Urinary bladder (tissue), 4 donors: Measurements from ENCODE around the gene TNK2. TPM values are rescaled to one million over a fixed set of nuclear protein-coding genes. Genes with fewer than 3 reads are reported as not detected.

Experiments used
- DNase-seq: peaks from one replicate; pipeline ENCODE4 v3.0.0-alpha.2; 2015; ENCODE audit errors: extremely low spot score
- H3K27ac ChIP-seq: one replicate; pipeline ENCODE4 v1.5.1; 2013; ENCODE audit warnings: low read depth, mild to moderate bottlenecking, moderate library complexity
- H3K36me3 ChIP-seq: one replicate; pipeline ENCODE4 v1.6.1; 2013; ENCODE audit warnings: mild to moderate bottlenecking, moderate library complexity; ENCODE audit not compliant: insufficient read depth
- H3K4me1 ChIP-seq: one replicate; pipeline ENCODE4 v1.6.1; 2013; ENCODE audit warnings: mild to moderate bottlenecking, moderate library complexity; ENCODE audit not compliant: insufficient read depth
- H3K4me3 ChIP-seq: one replicate; pipeline ENCODE4 v1.5.1; 2013; ENCODE audit warnings: low read depth, low read length
- WGBS: extraction: QIAGEN DNeasy Blood & Tissue Kit; methylation state at CpG from one replicate; pipeline ENCODE4 v1.1.7; 2013; 5-methylcytosine and 5-hydroxymethylcytosine counted together
- polyA plus RNA-seq: library from polyadenylated mRNA; stranded (reverse); fragments of 200-250 nt; gene quantifications from one replicate; pipeline ENCODE4 v1.2.3, GENCODE V29; 2013
- total RNA-seq: library from RNA; depleted of rRNA; stranded (reverse); fragments of >200 nt; gene quantifications from one replicate; pipeline ENCODE4 v1.2.3, GENCODE V29; 2014
- donor health status: healthy with polysubstance abuse.
- donor health status: healthy.

TNK2 gene
- total and polyA plus RNA-seq, 2 donors: 8.7 to 38.3 TPM

DNA sequence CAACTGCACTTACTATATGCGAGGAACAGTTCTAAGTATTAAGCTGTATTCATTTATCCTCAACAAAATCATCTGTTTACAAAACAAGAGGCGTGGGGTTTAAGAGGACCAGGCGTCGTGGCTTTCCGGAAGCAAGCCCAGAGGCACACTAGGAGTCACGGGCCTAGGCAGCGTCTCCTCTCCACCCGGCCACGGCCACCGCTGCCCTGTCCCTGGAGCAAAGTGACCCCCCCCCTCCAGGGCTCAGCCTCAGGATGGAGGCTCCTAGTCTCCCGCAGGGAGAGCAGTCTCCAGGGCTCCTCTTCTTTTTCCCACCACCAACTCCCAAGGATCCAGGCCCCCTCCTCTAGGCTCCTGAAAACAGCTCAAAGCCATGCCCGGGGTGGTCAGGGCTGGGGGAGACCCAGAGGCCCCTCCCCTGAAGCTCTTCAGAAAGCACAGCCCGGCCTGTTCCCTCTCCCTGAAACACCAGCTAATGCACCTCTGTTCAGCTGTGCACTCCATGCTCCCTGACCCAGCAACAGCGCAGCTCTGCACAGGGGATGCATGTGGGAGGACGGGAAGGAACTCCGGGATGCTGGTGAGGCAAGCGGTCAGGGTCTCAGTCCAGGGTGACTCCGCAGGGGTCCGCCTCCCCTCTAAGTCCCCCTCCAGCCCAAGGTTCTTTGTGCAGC is 16.8 kb downstream of the TNK2 start:
- 61% methylated on average over 19 of the region's 19 CpGs for WGBS
- no peak for DNase-seq
- Histone ChIP-seq H3K36me3 (no peaks in the 10 kb centered on the region), H3K27ac (no peak overlapping the region), H3K4me3 (peak overlapping the region; percentile 14), H3K4me1 (no peaks in the 10 kb centered on the region)

DNA sequence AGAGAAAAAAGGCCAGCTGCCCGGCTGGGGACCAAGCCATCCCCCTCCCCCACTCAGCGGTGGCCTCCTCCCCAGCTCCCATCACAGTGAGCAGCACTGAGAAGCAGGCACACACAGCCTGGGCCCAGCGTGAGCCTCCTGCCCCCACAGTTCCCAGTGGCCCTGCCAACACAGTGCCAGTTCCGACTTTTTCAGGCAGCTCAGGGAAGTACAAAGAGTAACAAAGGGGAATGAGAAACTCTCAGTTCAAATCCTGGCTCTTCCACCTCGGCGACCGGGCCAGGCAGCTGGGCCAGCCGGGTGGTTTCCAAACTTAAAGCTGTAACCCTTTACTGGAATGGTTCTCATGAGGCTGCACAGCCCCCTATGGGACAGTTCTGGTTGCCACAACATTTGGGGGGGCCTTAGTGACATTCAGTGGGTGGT is 18.5 kb downstream of the TNK2 start:
- H3K36me3 ChIP-seq: no peaks in the 10 kb centered on the region
- no peaks in the 10 kb centered on the region for H3K4me1 ChIP-seq
- 48% methylated on average over 8 of the region's 8 CpGs for WGBS
- no peak overlapping the region for H3K27ac ChIP-seq
- no peak for DNase-seq
- H3K4me3 ChIP-seq: no peak overlapping the region

DNA sequence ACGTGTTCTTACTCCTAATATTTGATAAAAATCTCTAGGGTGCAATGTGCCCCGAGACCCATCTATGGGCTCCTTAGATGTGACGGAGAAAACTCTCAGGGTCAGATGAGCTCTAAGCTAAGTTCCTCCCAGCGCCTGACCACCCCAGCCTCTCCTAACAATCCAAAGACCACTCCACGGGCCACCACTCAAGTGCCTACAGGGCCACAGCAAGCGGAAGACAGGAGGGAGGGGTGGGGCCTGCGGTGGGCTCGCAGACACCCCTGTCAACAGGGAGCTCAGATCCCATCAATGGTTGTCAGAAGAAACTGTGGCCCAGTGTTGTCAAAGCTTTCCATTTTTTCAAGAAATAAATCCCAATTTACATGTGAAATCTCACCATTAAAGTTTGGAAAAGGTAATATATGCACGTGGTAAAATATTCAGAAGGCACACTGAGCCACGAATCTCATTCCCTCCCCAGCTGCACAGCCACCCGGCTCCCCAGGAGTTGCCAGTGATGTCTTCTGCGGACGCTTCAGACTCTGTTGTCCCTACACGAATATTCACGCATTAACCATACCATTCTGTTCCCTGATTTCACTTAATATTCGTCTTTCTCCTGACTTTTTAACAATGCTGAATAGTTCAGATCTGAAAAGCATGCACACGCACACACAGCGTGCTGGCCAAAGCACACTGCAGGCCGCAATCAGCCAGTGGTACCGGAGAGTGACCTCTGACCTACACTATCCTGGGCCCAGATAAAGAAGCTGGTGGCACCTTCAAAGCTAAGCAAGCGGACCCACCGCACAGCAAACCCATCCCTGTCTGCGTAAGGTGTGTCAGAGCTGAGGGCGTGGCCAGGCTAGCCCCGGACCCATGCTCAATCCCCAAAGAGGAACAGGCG is 19.1 kb downstream of the TNK2 start:
- WGBS: 90% methylated on average over 26 of the region's 26 CpGs
- H3K4me1 ChIP-seq: no peaks in the 10 kb centered on the region
- DNase-seq: no peak
- no peak overlapping the region for H3K4me3 ChIP-seq
- no peaks in the 10 kb centered on the region for H3K36me3 ChIP-seq
- H3K27ac ChIP-seq: no peak overlapping the region

DNA sequence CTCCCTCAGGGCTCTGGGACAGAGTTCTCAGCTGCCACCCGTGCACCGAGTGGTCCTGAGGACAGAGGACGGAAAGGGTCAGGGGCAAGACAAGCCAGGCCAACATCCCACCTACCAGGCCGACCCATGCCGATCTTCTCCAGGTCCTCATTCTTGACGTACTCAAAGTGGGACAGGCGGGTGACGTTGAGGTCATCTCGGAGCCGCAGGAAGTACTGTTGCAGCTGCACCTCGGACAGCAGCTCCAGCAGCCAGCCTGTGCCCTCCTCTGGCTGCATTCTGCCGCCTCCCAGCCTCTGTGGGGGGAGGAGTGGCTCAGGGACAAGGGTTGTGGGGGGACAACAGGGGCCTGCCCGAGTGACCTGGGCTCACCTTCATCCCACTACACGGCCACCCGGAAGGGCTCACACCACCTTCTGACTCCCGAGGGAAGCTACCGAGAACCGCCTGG is 20.0 kb downstream of the TNK2 start:
- no peaks in the 10 kb centered on the region for H3K4me1 ChIP-seq

DNA sequence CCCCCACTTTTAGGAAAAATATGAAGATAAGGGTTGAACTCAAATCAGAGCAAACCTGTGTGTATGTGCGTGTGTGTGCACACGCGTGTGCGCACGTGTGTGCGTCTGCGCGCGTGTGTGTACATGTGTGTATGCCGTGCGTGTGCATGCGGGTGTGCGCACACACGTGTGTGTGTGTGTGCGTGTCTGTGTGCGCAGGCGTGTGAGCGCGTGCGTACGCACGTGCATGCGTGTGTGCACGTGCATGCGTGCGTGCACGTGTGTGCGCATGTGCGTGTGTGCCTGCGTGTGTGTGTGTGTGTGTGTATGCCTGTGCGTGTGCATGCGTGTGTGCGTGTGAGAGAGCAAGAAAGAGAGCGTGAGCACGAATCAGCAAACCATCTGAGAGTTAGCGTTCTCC is 20.7 kb downstream of the TNK2 start:
- Histone ChIP-seq H3K36me3 (no peaks in the 10 kb centered on the region), H3K4me3 (no peak overlapping the region), H3K27ac (no peak overlapping the region), H3K4me1 (no peaks in the 10 kb centered on the region)
- DNase-seq: no peak
- WGBS: 95% methylated on average over 36 of the region's 36 CpGs

More for the DNA sequence above, 20.0 kb downstream of the TNK2 start:
- Histone ChIP-seq H3K4me3 (no peak overlapping the region), H3K27ac (no peak overlapping the region), H3K36me3 (no peaks in the 10 kb centered on the region)
- DNase-seq: no peak
- 91% methylated on average over 18 of the region's 18 CpGs for WGBS

DNA sequence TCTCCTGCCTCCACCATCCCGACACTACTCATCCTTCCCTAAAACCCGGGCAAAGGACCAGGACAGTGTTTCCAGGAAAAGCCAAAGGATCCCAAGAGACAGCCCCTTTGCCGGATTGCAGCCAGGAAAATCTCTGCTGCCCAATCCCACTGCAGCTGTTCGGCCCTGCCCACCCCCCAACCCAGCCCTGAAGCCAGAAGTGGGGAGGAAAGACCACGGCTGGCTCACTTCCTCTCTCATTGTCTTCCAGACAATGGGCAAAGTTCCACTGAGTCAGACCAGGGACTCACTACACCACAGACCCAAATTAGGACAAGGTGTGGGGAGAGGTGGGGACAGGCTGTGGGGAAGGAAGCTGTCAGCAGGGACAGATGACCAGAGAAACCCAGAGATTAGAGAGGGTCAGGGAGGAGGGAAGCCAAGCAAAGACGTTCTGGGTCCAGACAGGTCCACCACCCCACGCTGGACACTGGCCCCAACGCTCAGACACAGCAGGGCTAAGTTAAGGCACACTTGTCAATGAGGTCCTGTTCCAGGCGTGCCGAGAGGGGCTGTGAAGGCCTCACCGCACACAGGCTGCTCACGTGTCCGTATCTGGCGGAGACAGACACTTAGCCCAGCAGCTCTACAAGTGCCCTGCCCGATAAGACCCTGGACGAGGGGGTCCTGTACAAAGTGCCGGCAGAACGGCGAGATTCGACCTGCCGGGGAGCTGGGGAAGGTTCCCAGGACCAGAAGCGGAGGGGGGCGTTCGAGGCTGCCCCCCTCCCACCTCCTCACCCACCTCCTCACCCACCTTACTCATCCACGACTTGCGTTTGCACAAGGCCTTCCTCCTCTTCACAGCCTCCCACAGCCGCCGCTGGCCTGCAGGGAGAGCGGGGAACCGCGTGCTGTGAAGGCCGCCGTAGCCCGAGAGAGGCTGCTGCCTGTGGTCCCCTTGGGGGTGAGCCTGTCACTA is 21.9 kb downstream of the TNK2 start:
- H3K4me1 ChIP-seq: no peaks in the 10 kb centered on the region
- H3K27ac ChIP-seq: no peak overlapping the region
- no peak for DNase-seq
- no peak overlapping the region for H3K4me3 ChIP-seq
- H3K36me3 ChIP-seq: no peaks in the 10 kb centered on the region
- WGBS: 82% methylated on average over 34 of the region's 34 CpGs

DNA sequence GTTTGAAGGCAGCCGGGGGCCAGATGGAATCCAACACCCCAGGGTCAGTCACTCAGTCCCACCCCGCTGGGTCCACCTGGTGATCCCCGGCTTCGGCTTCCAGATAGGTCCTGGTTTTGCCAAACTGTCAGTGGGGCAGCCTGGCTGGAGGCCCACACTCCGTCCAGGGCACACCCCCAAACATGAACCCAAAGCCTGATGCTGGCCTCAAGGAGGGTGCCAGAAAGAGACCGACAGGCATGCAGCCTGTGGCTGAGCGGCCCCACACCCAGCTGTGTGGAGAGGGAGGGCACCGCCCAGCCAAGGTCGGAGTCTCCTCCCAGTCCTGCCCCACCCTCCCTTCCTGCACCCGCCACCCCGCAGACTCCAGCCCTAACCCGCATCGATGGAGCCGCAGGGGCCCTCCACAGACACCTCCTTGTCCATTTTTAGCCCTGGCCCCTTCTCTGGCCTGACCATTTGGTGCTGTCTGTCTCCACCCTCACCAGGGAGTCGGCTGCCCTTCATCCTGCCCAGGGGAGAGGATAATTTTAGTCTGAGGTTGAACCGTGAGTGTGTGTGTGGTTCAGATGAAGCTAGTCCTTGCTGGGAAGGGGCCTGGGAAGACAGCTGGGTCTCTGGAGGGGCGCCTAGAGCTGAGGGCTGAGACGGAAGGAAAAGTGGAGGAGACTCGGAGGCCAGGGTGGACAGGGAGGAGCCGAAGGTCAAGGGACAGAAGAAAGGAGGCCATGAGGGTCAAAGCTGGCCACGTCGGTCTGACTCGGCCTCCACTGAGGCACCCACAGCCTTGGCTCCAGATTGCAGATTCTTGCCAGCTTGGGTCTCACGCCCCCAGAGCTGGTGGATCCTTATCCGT is 23.1 kb downstream of the TNK2 start:
- no peaks in the 10 kb centered on the region for H3K4me1 ChIP-seq
- no peak overlapping the region for H3K4me3 ChIP-seq
- WGBS: 71% methylated on average over 25 of the region's 25 CpGs
- DNase-seq: no peak
- H3K36me3 ChIP-seq: no peaks in the 10 kb centered on the region
- no peak overlapping the region for H3K27ac ChIP-seq

DNA sequence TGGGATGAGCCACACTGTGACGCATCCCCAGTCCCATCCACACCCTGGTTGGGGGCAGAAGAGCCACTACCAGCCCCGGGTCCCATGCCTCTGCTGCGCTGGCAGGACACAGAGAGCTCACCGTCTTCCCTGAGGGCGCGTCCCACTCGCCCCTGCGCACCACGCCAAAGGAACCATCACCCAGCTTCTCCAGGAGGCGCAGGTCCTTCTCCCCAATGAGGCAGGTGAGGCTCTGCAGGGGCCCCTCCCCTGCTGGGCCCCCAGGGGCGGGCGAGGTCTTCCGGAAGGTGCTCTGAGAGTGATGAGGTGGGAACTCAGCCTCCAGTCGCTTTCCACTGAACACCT is 23.7 kb downstream of the TNK2 start:
- no peaks in the 10 kb centered on the region for H3K4me1 ChIP-seq
- 96% methylated on average over 14 of the region's 14 CpGs for WGBS
- DNase-seq: no peak
- no peaks in the 10 kb centered on the region for H3K36me3 ChIP-seq
- no peak overlapping the region for H3K4me3 ChIP-seq
- H3K27ac ChIP-seq: no peak overlapping the region

DNA sequence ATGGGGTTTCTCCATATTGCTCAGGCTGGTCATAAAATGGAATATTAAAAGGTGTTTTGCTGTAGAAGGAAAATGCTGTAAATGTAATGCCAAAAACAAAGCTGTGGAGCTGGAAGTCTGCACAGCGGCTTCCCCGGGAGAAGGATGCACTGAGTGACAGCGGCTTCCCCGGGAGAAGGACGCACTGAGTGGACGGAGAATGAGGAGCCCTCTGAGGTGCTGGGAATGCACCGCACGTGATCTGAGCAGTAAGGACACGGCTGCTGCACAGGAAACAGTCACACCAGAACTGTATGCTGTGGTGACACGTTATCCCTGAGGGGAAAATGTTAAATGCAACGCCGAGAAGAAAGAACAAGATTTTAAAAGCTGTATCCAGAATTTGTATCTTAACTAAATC is 24.6 kb downstream of the TNK2 start:
- Histone ChIP-seq H3K4me3 (no peak overlapping the region), H3K36me3 (no peaks in the 10 kb centered on the region), H3K27ac (no peak overlapping the region), H3K4me1 (no peaks in the 10 kb centered on the region)
- no peak for DNase-seq
- 92% methylated on average over 12 of the region's 12 CpGs for WGBS

DNA sequence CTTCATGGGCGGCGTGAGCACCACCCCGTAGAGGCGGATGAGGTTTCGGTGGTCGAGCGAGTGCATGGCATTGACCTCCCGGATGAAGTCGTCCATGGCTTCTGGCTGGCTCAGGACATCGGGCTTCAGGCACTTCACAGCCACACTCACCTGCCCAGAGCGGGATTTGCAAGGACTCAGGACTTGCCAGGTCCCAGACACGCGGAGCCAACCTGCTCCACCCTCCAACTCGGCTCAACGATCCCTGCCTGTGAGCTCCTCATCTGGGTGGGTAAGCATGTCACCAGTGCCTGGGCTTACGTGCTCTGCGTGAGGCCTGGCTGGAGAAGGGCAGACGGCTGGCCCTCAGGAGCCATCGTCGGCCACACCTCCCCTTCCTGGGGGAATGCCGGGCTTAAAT is 25.2 kb downstream of the TNK2 start:
- H3K27ac ChIP-seq: no peak overlapping the region
- H3K36me3 ChIP-seq: peaks cover 5% of the 10 kb centered on the region
- DNase-seq: no peak
- WGBS: 95% methylated on average over 21 of the region's 21 CpGs
- no peaks in the 10 kb centered on the region for H3K4me1 ChIP-seq
- H3K4me3 ChIP-seq: no peak overlapping the region

DNA sequence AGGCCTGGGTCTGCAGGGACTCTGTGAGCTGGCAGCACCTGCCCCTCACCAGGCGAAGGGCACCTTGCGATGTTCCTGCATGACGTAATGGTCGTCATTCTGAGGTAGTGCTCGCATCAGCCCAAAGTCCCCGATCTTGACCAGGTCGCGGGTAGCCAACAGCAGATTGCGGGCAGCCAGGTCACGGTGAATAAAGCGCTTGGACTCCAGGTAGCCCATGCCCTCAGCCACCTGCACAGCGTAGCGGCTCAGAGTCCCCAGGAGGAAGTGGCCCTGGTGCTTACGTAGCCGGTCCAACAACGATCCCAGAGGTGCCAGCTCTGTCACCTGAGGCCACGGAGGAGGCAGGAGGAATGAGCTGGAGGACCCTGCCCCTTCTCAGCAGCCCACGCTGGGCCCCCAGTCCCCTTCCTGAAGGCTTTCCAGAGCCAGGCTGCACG is 26.3 kb downstream of the TNK2 start:
- peaks cover 5% of the 10 kb centered on the region for H3K36me3 ChIP-seq
- no peaks in the 10 kb centered on the region for H3K4me1 ChIP-seq
- no peak for DNase-seq
- H3K27ac ChIP-seq: no peak overlapping the region
- H3K4me3 ChIP-seq: no peak overlapping the region
- WGBS: 94% methylated on average over 19 of the region's 19 CpGs

DNA sequence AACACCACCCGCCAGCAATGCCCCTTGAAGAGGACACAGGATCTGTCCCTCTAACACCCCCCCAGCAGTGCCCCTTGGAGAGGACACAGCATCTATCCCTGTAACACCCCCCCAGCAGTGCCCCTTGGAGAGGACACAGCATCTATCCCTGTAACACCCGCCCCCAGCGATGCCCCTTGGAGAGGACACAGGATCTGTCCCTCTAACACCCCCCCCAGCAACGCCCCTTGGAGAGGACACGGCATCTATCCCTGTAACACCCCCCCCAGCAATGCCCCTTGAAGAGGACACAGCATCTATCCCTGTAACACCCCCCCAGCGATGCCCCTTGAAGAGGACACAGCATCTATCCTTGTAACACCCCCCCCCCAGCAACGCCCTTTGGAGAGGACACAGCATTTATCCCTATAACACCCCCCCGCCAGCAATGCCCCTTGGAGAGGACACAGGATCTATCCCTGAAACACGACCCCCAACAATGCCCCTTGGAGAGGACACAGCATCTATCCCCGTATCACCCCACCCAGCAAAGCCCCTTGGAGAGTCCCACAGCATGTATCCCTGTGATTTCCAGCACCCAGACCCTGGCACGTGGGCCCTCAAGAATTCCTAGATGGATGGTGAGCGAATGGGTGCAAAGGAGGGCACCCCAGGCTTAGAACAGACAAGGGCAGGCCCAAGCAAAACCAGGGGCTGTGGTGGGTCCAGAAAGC is 26.9 kb downstream of the TNK2 start:
- Histone ChIP-seq H3K4me1 (no peaks in the 10 kb centered on the region), H3K27ac (no peak overlapping the region), H3K4me3 (no peak overlapping the region), H3K36me3 (peaks cover 5% of the 10 kb centered on the region)
- 93% methylated on average over 11 of the region's 12 CpGs for WGBS
- no peak for DNase-seq
